Tibial nerve (tissue), 4 donors: Measurements from ENCODE around the gene PRCD.

Experiments
- CTCF ChIP-seq, 5 experiments: fragments of 200-600 bp in 3 of 5; fragments of 450-650 bp in 2 of 5; sonication (generic) in 3 of 5; IDR thresholded peaks; one replicate each; pipeline ENCODE4 v1.5.1; 2016 to 2019; ENCODE audit warnings: antibody characterized with exemption in 5 of 5, mild to moderate bottlenecking in 3 of 5, moderate library complexity in 2 of 5
- EP300 ChIP-seq, 2 donors: sonication (generic); formaldehyde crosslinking; IDR thresholded peaks; one replicate each; pipeline ENCODE4 v1.6.1; 2017; ENCODE audit warnings: antibody characterized with exemption in 2 of 2, mild to moderate bottlenecking in 1 of 2
- POLR2A ChIP-seq, 2 donors: fragments of 450-650 bp; IDR thresholded peaks; one replicate each; pipeline ENCODE4 v1.6.1; 2017; ENCODE audit warnings: antibody characterized with exemption in 2 of 2, mild to moderate bottlenecking in 2 of 2, moderate library complexity in 2 of 2

GRCh38 chr17:76578376-76578775 is 38.5 kb downstream of the PRCD start:
- TF ChIP-seq CTCF (IDR thresholded peaks at IDR 0.05) (no peak), EP300 (IDR thresholded peaks at IDR 0.05) (no peak), POLR2A (IDR thresholded peaks at IDR 0.05) (no peak)
